Measurements from ENCODE around the gene CAPN1. TPM values are rescaled to one million over a fixed set of nuclear protein-coding genes. Genes with fewer than 3 reads are reported as not detected.

Gene CAPN1
- total and polyA plus RNA-seq, 2 donors (not counting 1 experiment from before 2014, with no cell fraction given): 70.3 to 94.5 TPM

DNA sequence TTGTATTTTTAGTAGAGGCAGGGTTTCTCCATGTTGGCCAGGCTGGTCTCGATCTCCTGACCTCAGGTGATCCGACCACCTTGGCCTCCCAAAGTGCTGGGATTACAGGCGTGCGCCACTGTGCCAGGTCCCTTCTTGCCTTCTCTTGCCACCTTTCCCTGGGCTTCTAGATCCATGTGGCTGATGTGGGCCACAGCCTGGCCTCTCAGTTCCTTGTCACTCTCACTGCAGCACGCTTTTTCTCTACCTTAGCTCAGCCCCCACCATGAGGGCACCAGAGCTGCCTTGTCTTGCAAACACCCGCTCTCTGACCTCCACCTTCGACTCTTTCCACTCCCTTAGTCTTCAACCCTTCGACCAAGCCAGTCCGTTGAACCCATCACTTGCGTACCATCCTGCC is 7.5 kb downstream of the CAPN1 start:
- Histone ChIP-seq H3K27ac (ENCODE audit: insufficient read depth, low read length) (no peak overlapping the region), H3K4me3 (replicated peaks in 1 of 4; ENCODE audit: control extremely low read depth in 1 of 4, insufficient read depth in 1 of 4, low read depth in 3 of 4, low read length in 4 of 4) (no peak overlapping the region), H3K9me3 (ENCODE audit: control insufficient read depth, insufficient read depth, low read depth, low read length) (no peaks in the 10 kb centered on the region), H4K20me1 (ENCODE audit: control insufficient read depth, extremely low read depth, insufficient read depth, low read length) (no peaks in the 10 kb centered on the region), H3K4me2 (ENCODE audit: extremely low read depth, insufficient read depth, low read length) (no peak overlapping the region), H3K4me1 (ENCODE audit: control insufficient read depth, extremely low read depth, insufficient read depth, low read length) (no peaks in the 10 kb centered on the region), H2AFZ (ENCODE audit: low read length) (no peak overlapping the region), H3K9ac (ENCODE audit: insufficient read depth, low read length) (no peak overlapping the region), H3K36me3 (ENCODE audit: control insufficient read depth, insufficient read depth, low read length) (peaks cover 36% of the 10 kb centered on the region), H3K79me2 (ENCODE audit: control insufficient read depth, insufficient read depth, low read length) (peaks cover 3% of the 10 kb centered on the region), H3K27me3 (ENCODE audit: control insufficient read depth, insufficient read depth, low read length) (no peaks in the 10 kb centered on the region)
- no peak for TF ChIP-seq EZH2 (IDR thresholded peaks at IDR 0.05; ENCODE audit: low read length, missing control alignments)
- no peak for DNase-seq (ENCODE audit: low read depth in 2 of 2)

DNA sequence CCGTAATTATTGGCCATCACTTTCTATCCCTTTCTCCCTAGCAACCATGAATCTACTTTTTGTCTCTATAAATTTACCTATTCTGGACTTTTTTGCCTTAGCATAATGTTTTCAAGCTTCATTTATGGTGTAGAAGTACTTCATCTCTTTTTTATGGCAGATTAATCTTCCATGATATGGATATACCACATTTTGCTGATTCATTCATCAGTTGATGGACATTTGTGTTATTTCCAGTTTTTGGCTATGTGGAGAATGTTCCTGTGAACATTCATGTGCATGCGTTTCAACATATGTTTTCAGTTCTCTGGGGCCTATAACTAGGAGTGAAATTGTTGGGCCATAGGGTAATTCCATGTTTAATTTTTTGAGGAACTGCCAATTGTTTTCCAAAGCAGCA is 12.8 kb downstream of the CAPN1 start:
- DNase-seq (ENCODE audit: low read depth in 2 of 2): no peak
- Histone ChIP-seq H3K79me2 (ENCODE audit: control insufficient read depth, insufficient read depth, low read length) (no peaks in the 10 kb centered on the region), H3K27ac (ENCODE audit: insufficient read depth, low read length) (no peak overlapping the region), H3K9me3 (ENCODE audit: control insufficient read depth, insufficient read depth, low read depth, low read length) (no peaks in the 10 kb centered on the region), H3K36me3 (ENCODE audit: control insufficient read depth, insufficient read depth, low read length) (peaks cover 7% of the 10 kb centered on the region), H3K27me3 (ENCODE audit: control insufficient read depth, insufficient read depth, low read length) (no peaks in the 10 kb centered on the region), H3K4me3 (replicated peaks in 1 of 4; ENCODE audit: control extremely low read depth in 1 of 4, insufficient read depth in 1 of 4, low read depth in 3 of 4, low read length in 4 of 4) (no peak overlapping the region), H2AFZ (ENCODE audit: low read length) (no peak overlapping the region), H3K9ac (ENCODE audit: insufficient read depth, low read length) (no peak overlapping the region), H4K20me1 (ENCODE audit: control insufficient read depth, extremely low read depth, insufficient read depth, low read length) (no peaks in the 10 kb centered on the region), H3K4me2 (ENCODE audit: extremely low read depth, insufficient read depth, low read length) (no peak overlapping the region), H3K4me1 (ENCODE audit: control insufficient read depth, extremely low read depth, insufficient read depth, low read length) (no peaks in the 10 kb centered on the region)
- TF ChIP-seq, protein P1, sequence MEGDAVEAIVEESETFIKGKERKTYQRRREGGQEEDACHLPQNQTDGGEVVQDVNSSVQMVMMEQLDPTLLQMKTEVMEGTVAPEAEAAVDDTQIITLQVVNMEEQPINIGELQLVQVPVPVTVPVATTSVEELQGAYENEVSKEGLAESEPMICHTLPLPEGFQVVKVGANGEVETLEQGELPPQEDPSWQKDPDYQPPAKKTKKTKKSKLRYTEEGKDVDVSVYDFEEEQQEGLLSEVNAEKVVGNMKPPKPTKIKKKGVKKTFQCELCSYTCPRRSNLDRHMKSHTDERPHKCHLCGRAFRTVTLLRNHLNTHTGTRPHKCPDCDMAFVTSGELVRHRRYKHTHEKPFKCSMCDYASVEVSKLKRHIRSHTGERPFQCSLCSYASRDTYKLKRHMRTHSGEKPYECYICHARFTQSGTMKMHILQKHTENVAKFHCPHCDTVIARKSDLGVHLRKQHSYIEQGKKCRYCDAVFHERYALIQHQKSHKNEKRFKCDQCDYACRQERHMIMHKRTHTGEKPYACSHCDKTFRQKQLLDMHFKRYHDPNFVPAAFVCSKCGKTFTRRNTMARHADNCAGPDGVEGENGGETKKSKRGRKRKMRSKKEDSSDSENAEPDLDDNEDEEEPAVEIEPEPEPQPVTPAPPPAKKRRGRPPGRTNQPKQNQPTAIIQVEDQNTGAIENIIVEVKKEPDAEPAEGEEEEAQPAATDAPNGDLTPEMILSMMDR (conservative IDR thresholded peaks at IDR 0.05 in 1 of 2, IDR thresholded peaks at IDR 0.05 in 1 of 2; ENCODE audit: low read depth in 1 of 2, low read length in 2 of 2): no peak
- TF ChIP-seq EZH2 (IDR thresholded peaks at IDR 0.05; ENCODE audit: low read length, missing control alignments): no peak

- TF ChIP-seq, protein P1 (conservative IDR thresholded peaks at IDR 0.05 in 1 of 2, IDR thresholded peaks at IDR 0.05 in 1 of 2; ENCODE audit: low read depth in 1 of 2, low read length in 2 of 2): no peak
These were observed 22.4 kb downstream of the CAPN1 start for GRCh38 chr11:65204143-65204542.

More at GRCh38 chr11:65204143-65204542, 22.4 kb downstream of the CAPN1 start:
- H3K27me3 ChIP-seq (ENCODE audit: control insufficient read depth, insufficient read depth, low read length): no peaks in the 10 kb centered on the region
- H4K20me1 ChIP-seq (ENCODE audit: control insufficient read depth, extremely low read depth, insufficient read depth, low read length): no peaks in the 10 kb centered on the region
- H3K4me1 ChIP-seq (ENCODE audit: control insufficient read depth, extremely low read depth, insufficient read depth, low read length): no peaks in the 10 kb centered on the region
- H3K27ac ChIP-seq (ENCODE audit: insufficient read depth, low read length): no peak overlapping the region
- H3K4me3 ChIP-seq (replicated peaks in 1 of 4; ENCODE audit: control extremely low read depth in 1 of 4, insufficient read depth in 1 of 4, low read depth in 3 of 4, low read length in 4 of 4): no peak overlapping the region
- H2AFZ ChIP-seq (ENCODE audit: low read length): no peak overlapping the region
- no peaks in the 10 kb centered on the region for H3K79me2 ChIP-seq (ENCODE audit: control insufficient read depth, insufficient read depth, low read length)
- no peak for DNase-seq (ENCODE audit: low read depth in 2 of 2)
- H3K9me3 ChIP-seq (ENCODE audit: control insufficient read depth, insufficient read depth, low read depth, low read length): no peaks in the 10 kb centered on the region
- no peak overlapping the region for H3K4me2 ChIP-seq (ENCODE audit: extremely low read depth, insufficient read depth, low read length)
- no peak overlapping the region for H3K9ac ChIP-seq (ENCODE audit: insufficient read depth, low read length)
- peaks cover 31% of the 10 kb centered on the region for H3K36me3 ChIP-seq (ENCODE audit: control insufficient read depth, insufficient read depth, low read length)
